PFSK-1 (cell line): ENCODE results near the gene PHLDB1.

ENCODE experiments used
- FOXP2 ChIP-seq: optimal IDR thresholded peaks from 2 replicates; pipeline ENCODE3; 2011; ENCODE audit warnings: borderline replicate concordance, control low read depth, inconsistent platforms; ENCODE audit not compliant: insufficient read depth; ENCODE audit errors: extremely low read length, extremely low read depth
- POLR2AphosphoS5 ChIP-seq: IDR thresholded peaks from 2 replicates; pipeline ENCODE4 v1.6.1; 2012; ENCODE audit warnings: low read depth, mild to moderate bottlenecking, control low read depth, low read length, moderate library complexity
- SIN3A ChIP-seq: IDR thresholded peaks from 2 replicates; pipeline ENCODE4 v1.6.1; 2012; ENCODE audit warnings: mild to moderate bottlenecking, low read length, moderate library complexity, borderline replicate concordance; ENCODE audit not compliant: insufficient read depth
- TAF1 ChIP-seq: IDR thresholded peaks from 2 replicates; pipeline ENCODE4 v1.6.1; 2012; ENCODE audit warnings: low read length, control low read depth, borderline replicate concordance; ENCODE audit not compliant: insufficient read depth
- TF ChIP-seq, protein P1 (sequence below), 2 experiments: IDR thresholded peaks; 2 replicates each; pipeline versions ENCODE4 v1.6.1 to v1.8.0; 2011 to 2012; ENCODE audit warnings: low read depth in 2 of 2, low read length in 2 of 2, control low read depth in 1 of 2, inconsistent platforms in 1 of 2, mild to moderate bottlenecking in 1 of 2, moderate library complexity in 1 of 2; ENCODE audit not compliant: insufficient read depth in 1 of 2

PHLDB1 gene

DNA sequence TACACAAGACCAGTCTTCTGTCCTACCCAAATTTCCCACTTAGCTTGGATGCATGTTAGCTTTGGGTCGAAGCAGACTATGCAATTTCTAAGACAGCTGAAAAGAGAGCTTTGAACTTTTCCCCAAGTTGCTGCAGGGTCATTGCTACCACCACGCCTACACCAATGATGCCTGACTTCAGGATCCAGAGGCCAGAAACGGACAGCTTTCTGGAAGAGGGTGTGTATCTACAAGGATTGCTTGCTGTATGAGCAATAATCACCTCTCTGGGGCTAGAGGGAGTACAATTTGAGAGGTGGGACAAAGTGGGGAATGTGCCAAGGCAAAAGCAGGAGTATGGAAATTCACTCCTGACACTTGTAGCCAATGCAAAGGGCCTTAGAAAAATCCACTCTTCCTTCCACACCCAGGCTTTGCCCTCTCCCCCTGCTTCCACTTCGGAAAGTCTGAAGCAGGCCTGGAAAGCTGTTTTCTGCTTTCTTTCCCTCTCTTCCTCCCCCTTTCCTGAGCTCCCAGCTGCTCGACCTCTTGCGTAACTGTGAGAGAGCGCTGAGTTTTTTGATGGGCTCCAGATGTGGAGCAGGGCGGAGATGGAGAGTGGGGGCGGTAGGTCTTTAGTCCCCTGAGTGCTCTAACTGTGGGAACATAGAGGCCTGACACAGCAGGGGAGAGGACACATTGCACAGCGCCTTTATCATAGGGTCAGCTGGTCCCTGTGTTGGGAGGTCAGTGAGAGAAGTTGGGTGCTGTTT, 2.1 kb upstream of the PHLDB1 start:
- peak; percentile 97; the same call in 1 of the 2 replicates for TF ChIP-seq SIN3A
- TF ChIP-seq, protein P1, sequence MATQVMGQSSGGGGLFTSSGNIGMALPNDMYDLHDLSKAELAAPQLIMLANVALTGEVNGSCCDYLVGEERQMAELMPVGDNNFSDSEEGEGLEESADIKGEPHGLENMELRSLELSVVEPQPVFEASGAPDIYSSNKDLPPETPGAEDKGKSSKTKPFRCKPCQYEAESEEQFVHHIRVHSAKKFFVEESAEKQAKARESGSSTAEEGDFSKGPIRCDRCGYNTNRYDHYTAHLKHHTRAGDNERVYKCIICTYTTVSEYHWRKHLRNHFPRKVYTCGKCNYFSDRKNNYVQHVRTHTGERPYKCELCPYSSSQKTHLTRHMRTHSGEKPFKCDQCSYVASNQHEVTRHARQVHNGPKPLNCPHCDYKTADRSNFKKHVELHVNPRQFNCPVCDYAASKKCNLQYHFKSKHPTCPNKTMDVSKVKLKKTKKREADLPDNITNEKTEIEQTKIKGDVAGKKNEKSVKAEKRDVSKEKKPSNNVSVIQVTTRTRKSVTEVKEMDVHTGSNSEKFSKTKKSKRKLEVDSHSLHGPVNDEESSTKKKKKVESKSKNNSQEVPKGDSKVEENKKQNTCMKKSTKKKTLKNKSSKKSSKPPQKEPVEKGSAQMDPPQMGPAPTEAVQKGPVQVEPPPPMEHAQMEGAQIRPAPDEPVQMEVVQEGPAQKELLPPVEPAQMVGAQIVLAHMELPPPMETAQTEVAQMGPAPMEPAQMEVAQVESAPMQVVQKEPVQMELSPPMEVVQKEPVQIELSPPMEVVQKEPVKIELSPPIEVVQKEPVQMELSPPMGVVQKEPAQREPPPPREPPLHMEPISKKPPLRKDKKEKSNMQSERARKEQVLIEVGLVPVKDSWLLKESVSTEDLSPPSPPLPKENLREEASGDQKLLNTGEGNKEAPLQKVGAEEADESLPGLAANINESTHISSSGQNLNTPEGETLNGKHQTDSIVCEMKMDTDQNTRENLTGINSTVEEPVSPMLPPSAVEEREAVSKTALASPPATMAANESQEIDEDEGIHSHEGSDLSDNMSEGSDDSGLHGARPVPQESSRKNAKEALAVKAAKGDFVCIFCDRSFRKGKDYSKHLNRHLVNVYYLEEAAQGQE (IDR thresholded peaks at IDR 0.05; ENCODE audit: insufficient read depth in 1 of 2, low read depth in 2 of 2, low read length in 2 of 2) = peak in 1 of 2 experiments; percentile 63; a peak in 1 of 4 replicates
- no peak; the same call in none of the 2 replicates for TF ChIP-seq POLR2AphosphoS5
- TF ChIP-seq FOXP2 = no peak
- peak; percentile 50; the same call in 1 of the 2 replicates for TF ChIP-seq TAF1

DNA sequence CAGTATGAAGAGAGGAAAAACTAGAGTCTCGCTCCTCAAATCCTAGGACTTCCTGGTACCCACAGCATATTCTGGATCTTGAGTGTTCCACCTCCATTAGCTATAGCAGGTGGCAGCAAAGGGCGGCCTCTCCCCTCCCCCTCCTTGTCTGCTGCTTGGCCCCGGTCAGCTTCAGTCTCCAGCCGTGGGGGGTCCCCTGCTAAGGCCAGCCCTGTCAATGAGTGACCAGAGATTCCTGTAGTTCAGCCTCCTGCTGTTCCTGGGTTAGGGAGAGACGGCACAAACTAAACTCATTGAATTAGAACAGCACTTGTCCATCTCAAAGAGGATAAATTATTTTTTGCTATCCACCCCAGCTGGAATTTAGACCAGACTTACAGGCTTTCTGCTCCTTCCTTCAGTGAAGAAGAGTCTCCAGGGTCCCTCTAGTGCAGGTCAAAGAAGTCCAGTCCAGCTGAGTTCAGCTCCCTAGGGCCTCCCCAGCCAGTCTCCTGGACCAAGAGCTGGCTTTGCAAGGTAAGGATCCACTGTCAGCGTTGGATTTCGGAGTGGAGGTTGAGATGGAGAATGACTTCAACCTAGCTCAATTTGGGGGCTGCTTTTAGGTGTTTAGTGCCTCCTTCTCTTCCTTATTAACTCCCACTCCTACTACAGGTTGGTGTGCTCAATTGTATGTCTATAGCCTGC, 1.1 kb upstream of the PHLDB1 start:
- TF ChIP-seq TAF1 = no peak
- TF ChIP-seq FOXP2 = no peak
- TF ChIP-seq, protein P1 (IDR thresholded peaks at IDR 0.05; ENCODE audit: insufficient read depth in 1 of 2, low read depth in 2 of 2, low read length in 2 of 2) = no peak
- TF ChIP-seq POLR2AphosphoS5 = no peak
- no peak for TF ChIP-seq SIN3A

DNA sequence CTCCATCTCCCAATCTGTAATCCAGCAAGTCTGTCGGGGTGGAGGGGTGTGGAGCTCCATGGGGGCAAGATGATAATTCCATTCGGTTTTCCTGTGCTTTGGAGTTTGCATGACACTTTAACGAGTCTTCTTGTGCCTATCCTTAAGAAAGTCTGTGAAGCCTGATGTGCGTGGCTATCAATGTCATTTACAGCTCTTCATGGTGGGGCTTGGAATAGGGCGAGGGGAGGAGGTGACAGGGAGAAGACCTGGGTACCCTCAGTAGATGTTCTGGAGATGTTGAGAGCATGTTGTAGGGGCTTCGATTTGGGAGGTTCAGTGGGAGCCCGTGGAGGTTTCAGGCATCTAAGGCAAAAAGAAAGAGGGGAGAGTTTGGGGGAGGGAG, 579 bp upstream of the PHLDB1 start:
- TF ChIP-seq POLR2AphosphoS5 (no peak), TAF1 (no peak), SIN3A (no peak), FOXP2 (no peak)
- TF ChIP-seq, protein P1 (IDR thresholded peaks at IDR 0.05; ENCODE audit: insufficient read depth in 1 of 2, low read depth in 2 of 2, low read length in 2 of 2) = no peak

DNA sequence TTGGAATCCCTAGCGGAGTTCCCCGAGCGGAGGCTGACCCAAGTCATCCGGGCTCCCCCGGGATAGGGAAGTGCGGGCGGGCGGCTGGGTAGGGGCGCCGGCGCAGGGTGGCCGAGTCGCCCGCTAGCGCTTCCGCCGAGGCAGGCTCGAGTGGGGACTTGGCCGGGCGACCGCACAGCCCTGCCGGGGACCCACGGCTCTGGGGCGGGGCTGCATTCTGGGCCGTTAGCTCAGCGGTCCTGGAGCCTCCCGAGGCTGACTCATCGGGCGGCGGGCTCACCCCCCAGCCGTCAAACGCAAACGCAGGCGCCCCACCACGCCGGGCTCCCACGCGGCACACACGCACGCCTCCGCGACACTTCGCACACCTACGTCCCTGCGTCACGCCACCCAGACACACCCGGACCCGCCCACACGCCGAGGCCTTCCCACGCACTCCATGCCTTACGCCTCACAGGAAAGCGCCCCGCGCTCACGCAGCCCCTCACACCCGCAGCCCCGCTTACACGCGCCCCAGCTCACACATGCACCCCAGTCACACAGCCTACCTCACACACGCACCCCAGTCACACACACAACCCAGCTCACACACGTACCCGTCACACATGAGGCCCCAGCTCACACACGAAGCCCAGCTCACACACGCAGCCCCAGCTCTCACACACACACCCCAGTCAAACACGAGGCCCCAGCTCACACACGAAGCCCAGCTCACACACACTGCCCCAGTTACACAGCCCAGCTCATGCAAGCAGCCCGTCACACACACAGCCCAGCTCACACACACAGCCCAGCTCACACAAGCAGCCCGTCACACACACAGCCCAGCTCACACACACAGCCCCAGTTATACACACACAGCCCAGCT, 1.2 kb downstream of the PHLDB1 start:
- no peak for TF ChIP-seq SIN3A
- TF ChIP-seq FOXP2 = peak; percentile 89
- no peak for TF ChIP-seq TAF1
- no peak for TF ChIP-seq POLR2AphosphoS5
